ENCODE measurements around the gene SPON2. TPM values are rescaled to one million over a fixed set of nuclear protein-coding genes. Genes with fewer than 3 reads are reported as not detected.

Gene SPON2
- total RNA-seq, 2 experiments from 2014 or later: 12.8 to 15.7 TPM

DNA sequence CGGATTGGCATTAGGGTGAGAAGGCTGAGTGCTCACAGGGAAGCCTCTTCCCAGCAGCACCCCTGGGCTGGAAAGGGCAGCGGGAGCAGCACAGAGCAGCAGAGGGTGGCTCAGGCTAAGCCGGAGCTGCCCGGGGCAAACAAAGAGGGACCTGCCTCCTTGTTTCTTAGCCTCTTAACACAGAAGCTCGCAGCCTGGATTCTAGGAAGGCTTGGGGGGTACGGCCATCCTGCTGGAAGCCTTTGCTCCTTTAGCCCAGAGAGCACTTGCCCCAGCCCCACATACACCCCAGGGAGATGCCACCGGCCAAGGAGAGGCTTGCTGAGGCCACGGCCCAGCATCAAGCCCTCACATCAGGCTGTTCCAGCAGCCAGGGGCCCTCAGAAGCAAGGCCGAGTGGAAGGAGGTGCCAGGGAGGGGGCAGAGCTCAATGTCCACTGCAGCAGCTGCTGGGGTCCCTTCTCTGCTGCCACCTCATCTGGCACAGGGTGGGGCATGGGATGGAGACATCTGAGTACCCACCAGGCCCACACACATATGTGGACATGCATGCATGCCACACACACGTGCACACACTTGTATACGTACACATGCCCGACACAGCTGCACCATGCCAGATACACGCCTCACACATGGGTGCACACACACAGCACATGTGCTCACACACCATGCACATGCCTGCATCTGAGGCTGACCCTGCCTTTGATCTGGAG is 20.3 kb upstream of the SPON2 start:
- peaks cover 0 to 10% of the 10 kb centered on the region in 2 experiments for H3K9me3 ChIP-seq (ENCODE audit: control insufficient read depth in 1 of 2, insufficient read depth in 1 of 2, low read length in 2 of 2)
- peaks cover 5% of the 10 kb centered on the region for H3K36me3 Mint-ChIP-seq (ENCODE audit: low read depth)
- H3K4me3 Mint-ChIP-seq: no peak overlapping the region
- ATAC-seq (ENCODE audit: poor library complexity) (no peak), DNase-seq (no peak)
- no peaks in the 10 kb centered on the region for H3K27me3 ChIP-seq (ENCODE audit: control insufficient read depth in 1 of 2, insufficient read depth in 2 of 2, low read length in 2 of 2)
- H3K27ac ChIP-seq (ENCODE audit: low read depth in 1 of 2, low read length in 2 of 2): no peak overlapping the region
- H3K4me1 ChIP-seq (ENCODE audit: insufficient read depth, low read length): peaks cover 13% of the 10 kb centered on the region
- no peaks in the 10 kb centered on the region for H3K4me1 Mint-ChIP-seq (ENCODE audit: low read depth)
- intact Hi-C loops (cut with DNase I, micrococcal nuclease): no loop called here
- POLR2A ChIA-PET: interaction anchor here (1.2 kb wide), 1 partner anchor 9 kb away, joined by 8 read pairs; no protein-coding TSS in a partner anchor
- no peaks in the 10 kb centered on the region for H3K27me3 Mint-ChIP-seq
- no peak overlapping the region for H3K27ac Mint-ChIP-seq
- CTCF ChIA-PET: no interaction called here
- no peak overlapping the region for H3K4me3 ChIP-seq (ENCODE audit: low read length)
- peaks cover 13% of the 10 kb centered on the region for H3K36me3 ChIP-seq (ENCODE audit: insufficient read depth, low read length)
- no peaks in the 10 kb centered on the region for H3K9me3 Mint-ChIP-seq
- TF ChIP-seq, protein P1, sequence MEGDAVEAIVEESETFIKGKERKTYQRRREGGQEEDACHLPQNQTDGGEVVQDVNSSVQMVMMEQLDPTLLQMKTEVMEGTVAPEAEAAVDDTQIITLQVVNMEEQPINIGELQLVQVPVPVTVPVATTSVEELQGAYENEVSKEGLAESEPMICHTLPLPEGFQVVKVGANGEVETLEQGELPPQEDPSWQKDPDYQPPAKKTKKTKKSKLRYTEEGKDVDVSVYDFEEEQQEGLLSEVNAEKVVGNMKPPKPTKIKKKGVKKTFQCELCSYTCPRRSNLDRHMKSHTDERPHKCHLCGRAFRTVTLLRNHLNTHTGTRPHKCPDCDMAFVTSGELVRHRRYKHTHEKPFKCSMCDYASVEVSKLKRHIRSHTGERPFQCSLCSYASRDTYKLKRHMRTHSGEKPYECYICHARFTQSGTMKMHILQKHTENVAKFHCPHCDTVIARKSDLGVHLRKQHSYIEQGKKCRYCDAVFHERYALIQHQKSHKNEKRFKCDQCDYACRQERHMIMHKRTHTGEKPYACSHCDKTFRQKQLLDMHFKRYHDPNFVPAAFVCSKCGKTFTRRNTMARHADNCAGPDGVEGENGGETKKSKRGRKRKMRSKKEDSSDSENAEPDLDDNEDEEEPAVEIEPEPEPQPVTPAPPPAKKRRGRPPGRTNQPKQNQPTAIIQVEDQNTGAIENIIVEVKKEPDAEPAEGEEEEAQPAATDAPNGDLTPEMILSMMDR (IDR thresholded peaks at IDR 0.05): no peak

DNA sequence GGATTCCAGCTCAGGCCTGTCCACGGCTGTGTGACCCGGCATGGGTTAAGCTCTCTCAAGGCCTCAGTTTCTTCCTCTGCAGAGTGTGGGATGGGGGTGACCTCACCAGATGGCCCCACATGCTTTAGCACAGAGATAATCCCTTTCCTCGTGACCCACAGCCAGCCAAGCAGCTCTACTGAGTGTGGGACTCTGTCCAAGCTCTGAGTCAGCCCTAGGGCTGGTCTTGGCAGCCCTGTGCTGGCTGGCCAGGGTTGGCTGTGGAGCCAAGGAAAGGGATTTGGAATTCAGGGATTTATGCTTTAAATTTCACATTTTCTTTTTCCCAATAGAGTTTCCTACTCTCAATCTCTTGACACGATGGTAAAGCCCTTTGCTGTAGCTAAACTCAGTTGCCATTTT is 19.7 kb upstream of the SPON2 start:
- POLR2A ChIA-PET: interaction anchor here (1.2 kb wide), 1 partner anchor 10 kb away, joined by 8 read pairs; no protein-coding TSS in a partner anchor
- H3K9me3 Mint-ChIP-seq: no peaks in the 10 kb centered on the region

DNA sequence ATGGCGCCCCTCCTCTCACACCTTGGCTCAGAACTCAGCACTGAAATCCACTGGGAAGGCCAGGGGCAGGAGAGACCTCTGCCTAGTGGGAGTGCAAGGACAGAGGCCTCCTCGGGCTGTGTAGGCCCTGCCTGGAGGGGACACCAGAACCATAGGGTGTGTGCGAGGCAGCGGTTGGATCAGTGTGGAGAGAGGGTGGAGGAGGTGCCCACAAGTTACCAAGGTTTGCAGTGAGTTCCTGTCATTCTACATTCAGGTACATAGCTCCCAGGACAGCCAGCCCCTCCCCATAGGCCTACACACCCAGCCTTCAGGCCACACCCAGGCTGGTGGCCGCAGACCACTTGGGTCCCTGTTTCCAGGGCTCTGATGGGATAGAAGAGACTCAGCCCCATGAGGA is 19.2 kb upstream of the SPON2 start:
- Histone ChIP-seq H3K9me3 (ENCODE audit: control insufficient read depth in 1 of 2, insufficient read depth in 1 of 2, low read length in 2 of 2) (peaks cover 0 to 10% of the 10 kb centered on the region in 2 experiments), H3K27ac (ENCODE audit: low read depth in 1 of 2, low read length in 2 of 2) (no peak overlapping the region), H3K27me3 (ENCODE audit: control insufficient read depth in 1 of 2, insufficient read depth in 2 of 2, low read length in 2 of 2) (no peaks in the 10 kb centered on the region), H3K4me1 (ENCODE audit: insufficient read depth, low read length) (peaks cover 13% of the 10 kb centered on the region), H3K4me3 (ENCODE audit: low read length) (no peak overlapping the region), H3K36me3 (ENCODE audit: insufficient read depth, low read length) (peaks cover 9% of the 10 kb centered on the region)
- no peak overlapping the region for H3K4me3 Mint-ChIP-seq
- intact Hi-C loops (cut with DNase I, micrococcal nuclease): no loop called here
- ATAC-seq (ENCODE audit: poor library complexity) (no peak), DNase-seq (no peak)
- peaks cover 2% of the 10 kb centered on the region for H3K36me3 Mint-ChIP-seq (ENCODE audit: low read depth)
- no peaks in the 10 kb centered on the region for H3K9me3 Mint-ChIP-seq
- ChIA-PET CTCF (no interaction called here), POLR2A (interaction anchor here (1.2 kb wide), 1 partner anchor 10 kb away, joined by 8 read pairs; no protein-coding TSS in a partner anchor)
- H3K27ac Mint-ChIP-seq: no peak overlapping the region
- H3K27me3 Mint-ChIP-seq: no peaks in the 10 kb centered on the region
- peaks cover 6% of the 10 kb centered on the region for H3K4me1 Mint-ChIP-seq (ENCODE audit: low read depth)
- TF ChIP-seq, protein P1 (IDR thresholded peaks at IDR 0.05): no peak

More for the DNA sequence above, 19.7 kb upstream of the SPON2 start:
- Histone ChIP-seq H3K9me3 (ENCODE audit: control insufficient read depth in 1 of 2, insufficient read depth in 1 of 2, low read length in 2 of 2) (peaks cover 0 to 10% of the 10 kb centered on the region in 2 experiments), H3K27ac (ENCODE audit: low read depth in 1 of 2, low read length in 2 of 2) (no peak overlapping the region), H3K4me1 (ENCODE audit: insufficient read depth, low read length) (peaks cover 13% of the 10 kb centered on the region), H3K36me3 (ENCODE audit: insufficient read depth, low read length) (peaks cover 13% of the 10 kb centered on the region), H3K4me3 (ENCODE audit: low read length) (no peak overlapping the region), H3K27me3 (ENCODE audit: control insufficient read depth in 1 of 2, insufficient read depth in 2 of 2, low read length in 2 of 2) (no peaks in the 10 kb centered on the region)
- no peak for ATAC-seq (ENCODE audit: poor library complexity)
- TF ChIP-seq, protein P1 (IDR thresholded peaks at IDR 0.05): no peak
- no peak for DNase-seq
- Mint-ChIP-seq H3K27me3 (no peaks in the 10 kb centered on the region), H3K4me1 (ENCODE audit: low read depth) (peaks cover 3% of the 10 kb centered on the region), H3K27ac (no peak overlapping the region), H3K36me3 (ENCODE audit: low read depth) (peaks cover 5% of the 10 kb centered on the region), H3K4me3 (no peak overlapping the region)
- CTCF ChIA-PET: no interaction called here
- intact Hi-C loops (cut with DNase I, micrococcal nuclease): no loop called here

All from CD4-positive, alpha-beta T cell (primary cell).